Stimulated activated CD8-positive, alpha-beta memory T cell treated with anti-CD3 and anti-CD28 coated beads, Interleukin-12 subunit alpha, Interleukin-12 subunit beta, amount 100 ng/mL, for 4 hours (primary cell): ENCODE results near the gene SEMA4D.

Experiments
- DNase-seq: peaks from one replicate; pipeline ENCODE4 v3.0.0-alpha.2; 2020; ENCODE audit warnings: low read depth

SEMA4D gene, protein sequence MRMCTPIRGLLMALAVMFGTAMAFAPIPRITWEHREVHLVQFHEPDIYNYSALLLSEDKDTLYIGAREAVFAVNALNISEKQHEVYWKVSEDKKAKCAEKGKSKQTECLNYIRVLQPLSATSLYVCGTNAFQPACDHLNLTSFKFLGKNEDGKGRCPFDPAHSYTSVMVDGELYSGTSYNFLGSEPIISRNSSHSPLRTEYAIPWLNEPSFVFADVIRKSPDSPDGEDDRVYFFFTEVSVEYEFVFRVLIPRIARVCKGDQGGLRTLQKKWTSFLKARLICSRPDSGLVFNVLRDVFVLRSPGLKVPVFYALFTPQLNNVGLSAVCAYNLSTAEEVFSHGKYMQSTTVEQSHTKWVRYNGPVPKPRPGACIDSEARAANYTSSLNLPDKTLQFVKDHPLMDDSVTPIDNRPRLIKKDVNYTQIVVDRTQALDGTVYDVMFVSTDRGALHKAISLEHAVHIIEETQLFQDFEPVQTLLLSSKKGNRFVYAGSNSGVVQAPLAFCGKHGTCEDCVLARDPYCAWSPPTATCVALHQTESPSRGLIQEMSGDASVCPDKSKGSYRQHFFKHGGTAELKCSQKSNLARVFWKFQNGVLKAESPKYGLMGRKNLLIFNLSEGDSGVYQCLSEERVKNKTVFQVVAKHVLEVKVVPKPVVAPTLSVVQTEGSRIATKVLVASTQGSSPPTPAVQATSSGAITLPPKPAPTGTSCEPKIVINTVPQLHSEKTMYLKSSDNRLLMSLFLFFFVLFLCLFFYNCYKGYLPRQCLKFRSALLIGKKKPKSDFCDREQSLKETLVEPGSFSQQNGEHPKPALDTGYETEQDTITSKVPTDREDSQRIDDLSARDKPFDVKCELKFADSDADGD

DNA sequence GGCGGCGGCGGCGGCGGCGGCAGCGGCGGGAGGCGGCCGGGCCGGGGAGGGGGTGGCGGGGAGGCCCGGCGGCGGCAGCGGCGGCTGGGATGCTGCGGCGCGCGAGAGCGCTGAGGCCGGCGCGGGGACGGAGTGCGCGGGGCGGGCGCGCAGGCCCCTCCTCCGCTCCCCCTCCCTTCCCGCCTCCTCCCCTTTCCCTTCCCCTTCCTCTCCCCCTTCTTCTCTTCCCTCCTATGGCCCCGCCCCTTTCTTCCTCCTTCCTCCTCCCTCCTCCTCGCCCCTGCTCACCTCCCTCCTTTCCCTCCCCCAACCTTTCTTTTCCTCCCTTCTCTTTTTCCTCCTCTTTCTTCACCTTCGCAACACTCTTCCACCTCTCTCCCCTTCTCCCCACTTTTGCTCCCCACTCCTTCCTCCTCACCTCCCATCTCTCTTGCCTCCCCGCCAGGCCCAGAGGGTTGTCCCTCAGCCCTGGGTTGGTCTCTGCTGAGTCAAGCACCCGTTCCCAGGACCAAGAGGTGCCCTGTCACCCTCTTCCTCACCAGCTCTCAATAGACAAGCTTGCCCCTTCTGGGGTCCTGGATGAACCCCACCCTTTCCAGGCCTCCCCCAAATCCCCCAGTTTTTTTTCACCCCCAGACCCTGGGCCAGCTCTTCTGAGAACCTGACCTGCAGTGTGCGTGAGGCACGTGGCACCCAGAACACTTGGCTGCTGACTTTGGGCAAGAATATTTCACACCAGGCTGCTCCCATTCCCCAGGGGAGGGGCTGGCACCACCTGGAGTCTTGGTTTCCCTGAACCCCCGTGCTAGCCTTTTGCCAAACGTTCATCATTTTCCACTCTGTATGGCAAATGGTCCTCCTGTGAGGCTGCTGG is at the start of gene SEMA4D:
Gene SEMA4D (minus strand): TSS at position 136 of the 874 bp plus-strand sequence. CDS start 92,657 bp downstream, outside the sequence.
- DNase-seq = no peak

DNA sequence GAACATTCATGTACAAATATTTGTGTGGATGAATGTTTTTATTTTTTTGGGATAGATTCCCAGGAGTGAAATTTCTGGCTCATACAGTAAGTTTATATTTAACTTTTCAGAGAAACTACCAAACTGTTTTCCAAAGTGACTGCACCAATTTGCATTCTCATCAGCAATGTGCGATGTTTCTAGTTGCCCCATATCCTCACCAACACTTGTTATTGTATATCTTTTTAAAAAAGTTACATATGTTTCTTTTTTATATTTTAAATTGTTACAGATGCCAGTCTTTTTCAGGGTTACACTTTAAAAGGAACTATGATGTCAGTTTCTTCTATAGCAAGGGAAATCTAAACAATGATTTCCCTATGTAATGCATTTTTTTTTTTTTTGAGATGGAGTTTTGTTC is 49.1 kb upstream of the SEMA4D start:
- no peak for DNase-seq

- DNase-seq = no peak
These were observed 46.4 kb upstream of the SEMA4D start for GRCh38 chr9:89544279-89544661.

GRCh38 chr9:89543621-89544278 is 45.8 kb upstream of the SEMA4D start:
- DNase-seq = no peak

- no peak for DNase-seq
These were observed 45.2 kb upstream of the SEMA4D start for GRCh38 chr9:89543111-89543510.

GRCh38 chr9:89542401-89543021 is 44.6 kb upstream of the SEMA4D start:
- no peak for DNase-seq

DNA sequence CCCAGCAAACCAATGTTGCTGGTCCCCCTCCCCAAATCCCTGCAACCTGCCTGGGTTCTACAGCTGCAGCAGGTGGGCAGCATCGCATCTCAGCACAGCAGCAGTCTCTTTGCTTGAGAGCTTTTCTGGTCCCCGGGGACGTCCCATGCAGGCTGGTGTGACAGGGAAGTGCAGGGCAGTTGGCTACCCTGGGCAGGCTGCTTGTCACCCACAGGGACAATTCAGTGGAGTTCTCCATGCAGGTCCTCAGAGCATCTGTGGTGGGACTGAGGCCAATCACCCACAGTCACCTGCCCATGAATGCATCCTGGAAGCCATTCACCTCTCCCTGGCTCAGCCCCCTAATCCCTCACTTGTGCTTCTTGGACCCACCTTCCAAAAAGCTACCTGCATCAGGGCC is 43.9 kb upstream of the SEMA4D start:
- DNase-seq = no peak

DNA sequence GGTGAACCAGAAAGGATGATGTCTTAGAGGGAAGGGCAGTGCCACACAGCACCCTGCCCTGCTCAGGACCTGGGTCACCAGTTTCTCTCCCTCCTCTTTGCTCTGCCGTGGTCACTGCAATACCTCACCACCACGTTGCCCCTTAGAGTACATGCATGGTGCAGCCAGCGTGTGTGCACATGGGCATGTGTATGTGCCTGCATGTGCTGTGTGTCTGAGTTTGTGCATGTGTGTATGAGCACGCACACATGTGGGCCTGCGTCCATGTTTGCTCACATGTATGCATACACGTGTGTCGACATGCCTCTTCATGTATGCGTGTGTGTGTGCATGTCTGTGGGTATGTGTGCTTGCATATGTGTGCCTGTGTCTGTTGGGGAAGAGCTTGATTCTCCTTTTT is 41.5 kb upstream of the SEMA4D start:
- DNase-seq = no peak

DNA sequence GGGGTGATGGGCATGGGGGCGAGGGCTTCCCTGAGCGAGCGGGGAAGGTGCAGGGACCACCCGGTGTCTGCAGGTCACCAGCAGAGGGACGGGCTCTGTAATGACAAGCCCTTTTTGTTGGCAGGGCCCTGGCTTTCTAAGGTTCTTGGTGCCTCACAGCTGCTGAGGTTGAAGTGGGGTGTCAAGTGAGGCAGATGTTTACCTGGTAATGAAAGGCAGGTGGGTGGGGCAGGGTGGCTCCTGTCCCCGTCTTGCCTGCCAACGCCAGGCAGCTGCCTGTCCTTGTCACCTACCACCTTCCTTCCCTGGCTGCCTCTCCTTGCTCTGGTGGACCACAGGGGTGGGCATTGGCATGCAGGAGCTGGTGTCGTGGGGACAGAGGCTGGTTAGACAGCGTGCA is 41.0 kb upstream of the SEMA4D start:
- DNase-seq = no peak

DNA sequence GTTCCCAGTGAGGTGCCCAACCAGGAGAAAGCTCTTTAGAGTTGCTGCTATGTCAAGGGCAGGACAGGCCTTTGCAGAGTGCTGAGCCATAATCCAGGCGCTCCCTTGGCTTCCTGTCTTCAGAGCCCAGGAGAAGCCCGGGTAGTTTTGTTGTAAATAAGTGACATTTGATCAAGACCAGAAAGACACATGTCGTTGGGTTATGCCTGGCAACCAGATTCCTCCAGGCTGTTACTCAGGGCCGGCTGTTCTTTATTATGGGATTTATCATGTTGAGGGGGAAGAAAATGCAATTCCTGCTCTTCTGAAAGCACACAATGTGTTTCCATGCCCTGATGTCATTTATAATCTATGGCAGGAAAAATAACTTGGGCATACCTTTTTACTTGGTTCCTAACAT is 39.3 kb upstream of the SEMA4D start:
- no peak for DNase-seq

DNA sequence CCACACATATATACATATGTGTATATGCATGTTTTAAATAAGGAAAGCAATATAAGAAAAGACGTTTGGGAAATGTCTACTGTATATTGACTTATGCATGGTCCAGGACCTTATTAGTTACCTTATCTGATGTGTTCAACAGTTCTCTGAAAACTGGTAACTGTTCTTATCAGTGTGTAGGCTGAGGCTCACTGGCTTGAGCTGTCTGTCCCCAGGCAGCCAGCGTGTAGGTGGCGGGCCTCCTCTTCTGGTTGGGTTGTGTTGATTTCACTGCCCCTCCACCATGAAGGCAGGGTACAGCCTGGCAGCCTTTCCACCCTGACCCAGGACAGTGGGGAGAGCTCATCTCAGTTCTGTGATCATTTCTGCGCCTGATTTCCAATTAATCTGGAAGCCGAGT is 38.7 kb upstream of the SEMA4D start:
- no peak for DNase-seq

- DNase-seq = no peak
These were observed 38.2 kb upstream of the SEMA4D start for GRCh38 chr9:89536145-89536574.

DNA sequence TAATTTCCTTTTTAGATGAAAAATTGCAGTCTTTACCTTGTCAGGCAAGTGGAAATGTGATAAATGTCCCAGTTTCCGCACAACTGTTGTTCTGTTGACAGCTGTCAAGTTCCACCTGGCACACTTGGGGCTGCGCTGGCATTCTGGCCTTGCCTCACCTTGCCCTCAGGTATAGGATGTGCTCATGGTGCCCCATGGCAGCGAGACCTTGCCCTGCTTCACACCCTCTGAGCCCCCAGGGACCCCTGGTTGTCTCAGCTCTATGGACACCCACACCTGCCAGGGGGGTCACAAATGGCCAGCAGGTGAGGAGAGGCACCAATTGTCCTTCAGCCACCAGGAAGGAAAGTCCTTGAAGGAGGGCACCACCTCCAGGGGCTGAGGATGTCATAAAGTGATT is 37.5 kb upstream of the SEMA4D start:
- DNase-seq = no peak

DNA sequence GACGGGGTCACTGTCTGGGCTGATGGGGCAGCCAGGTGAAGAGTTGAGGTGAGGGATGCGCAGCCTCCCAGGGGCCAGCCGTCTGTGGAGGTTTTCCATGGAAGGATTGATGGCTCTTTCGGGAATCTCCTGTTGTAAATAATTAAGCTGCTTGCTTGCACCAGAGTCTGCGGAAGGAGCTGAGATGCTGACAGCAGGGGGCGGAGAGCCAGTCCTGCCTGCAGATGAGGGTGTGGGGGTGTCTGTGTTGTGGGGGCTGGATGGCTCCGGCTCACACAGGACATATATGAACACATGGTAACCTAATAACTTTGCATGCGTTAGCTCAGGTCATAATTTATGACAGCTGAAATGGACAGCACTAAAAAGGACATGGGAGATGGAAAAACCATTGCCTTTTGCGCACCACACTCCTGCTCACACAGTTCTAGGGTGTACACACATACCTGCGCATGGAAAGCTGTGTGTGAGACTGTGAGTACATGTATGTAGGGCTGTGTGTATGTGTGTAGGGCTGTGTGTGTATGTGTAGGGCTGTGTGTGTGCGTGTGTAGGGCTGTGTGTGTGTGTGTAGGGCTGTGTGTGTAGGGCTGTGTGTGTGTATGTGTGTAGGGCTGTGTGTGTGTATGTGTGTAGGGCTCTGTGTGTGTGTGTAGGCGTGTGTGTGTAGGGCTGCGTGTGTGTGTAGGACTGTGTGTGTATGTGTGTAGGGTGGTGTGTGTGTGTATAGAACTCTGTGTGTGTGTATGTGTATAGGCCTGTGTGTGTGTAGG is 36.8 kb upstream of the SEMA4D start:
- DNase-seq = no peak

DNA sequence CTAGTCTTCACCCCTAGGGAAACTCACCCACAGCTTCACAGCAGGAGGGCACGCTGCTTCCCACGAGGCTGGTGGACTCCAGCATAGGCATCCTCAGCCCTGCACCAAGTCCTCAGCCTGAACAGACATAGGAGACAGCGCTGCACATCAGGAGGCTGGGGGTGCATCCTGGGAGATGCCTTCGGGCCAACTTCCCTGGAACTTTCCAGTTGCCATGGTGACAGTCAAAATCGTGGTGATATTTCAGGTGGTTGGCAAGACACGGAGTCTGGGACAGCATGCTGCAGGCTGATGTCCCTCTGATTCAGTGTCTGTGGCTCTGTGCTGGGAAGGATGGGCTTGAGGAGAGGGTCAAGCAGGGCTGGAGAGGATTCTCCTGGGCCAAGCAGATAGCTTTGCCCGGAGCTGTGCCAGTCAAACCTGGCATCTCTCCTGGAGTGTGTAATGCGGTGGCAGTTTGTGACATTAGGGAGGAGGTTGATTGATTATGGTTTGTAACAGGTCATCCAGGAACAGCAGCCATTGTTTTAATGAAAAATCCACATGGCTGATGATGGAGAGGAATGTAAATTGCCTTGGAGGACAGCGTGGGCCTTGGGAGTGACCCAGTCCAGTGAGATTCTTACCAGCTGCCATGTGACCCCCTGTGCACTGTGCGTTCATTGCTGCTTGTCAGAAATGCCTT is 35.6 kb upstream of the SEMA4D start:
- DNase-seq = no peak

DNA sequence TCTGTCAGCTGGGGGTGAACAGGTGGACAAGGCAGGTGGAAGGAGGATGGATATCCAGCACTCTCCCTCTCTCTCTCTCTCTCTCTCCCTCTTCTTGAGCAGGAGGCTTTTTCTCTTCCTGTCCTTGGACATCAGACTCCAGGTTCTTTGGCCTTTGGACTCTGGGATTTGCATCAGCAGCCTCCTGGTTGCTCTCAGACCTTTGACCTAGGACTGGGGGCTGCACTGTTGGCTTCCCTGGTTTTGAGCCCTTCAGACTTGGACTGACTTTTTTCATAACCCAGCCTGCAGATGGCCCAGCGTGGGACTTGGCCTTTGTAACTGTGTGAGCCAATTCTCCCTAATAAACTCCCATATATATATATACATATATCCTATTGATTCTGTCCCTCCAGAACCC is 35.0 kb upstream of the SEMA4D start:
- no peak for DNase-seq

GRCh38 chr9:89532478-89532877 is 34.6 kb upstream of the SEMA4D start:
- DNase-seq = no peak

DNA sequence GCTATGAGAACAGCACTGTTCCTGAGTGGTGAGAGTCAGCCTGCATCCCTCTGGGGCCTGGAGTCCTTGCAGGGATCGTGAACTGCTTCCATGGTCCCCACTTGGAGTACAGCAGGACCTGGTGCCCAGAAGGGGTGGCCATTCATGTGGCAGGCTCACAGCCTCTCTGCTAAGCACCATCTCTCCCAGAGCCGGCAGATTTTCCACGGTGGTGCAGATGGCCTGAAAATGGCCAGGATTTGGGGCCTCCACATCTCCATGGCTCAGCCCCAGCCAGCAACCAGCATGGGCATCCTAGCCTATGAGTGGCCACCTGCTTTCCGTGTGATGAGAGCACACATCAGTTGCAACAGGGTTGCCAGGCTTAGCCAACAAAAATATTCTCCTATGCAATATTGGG is 33.9 kb upstream of the SEMA4D start:
- no peak for DNase-seq

GRCh38 chr9:89530726-89531125 is 32.8 kb upstream of the SEMA4D start:
- DNase-seq = no peak
